ENCODE data around the gene CDH9.

CDH9 gene

DNA sequence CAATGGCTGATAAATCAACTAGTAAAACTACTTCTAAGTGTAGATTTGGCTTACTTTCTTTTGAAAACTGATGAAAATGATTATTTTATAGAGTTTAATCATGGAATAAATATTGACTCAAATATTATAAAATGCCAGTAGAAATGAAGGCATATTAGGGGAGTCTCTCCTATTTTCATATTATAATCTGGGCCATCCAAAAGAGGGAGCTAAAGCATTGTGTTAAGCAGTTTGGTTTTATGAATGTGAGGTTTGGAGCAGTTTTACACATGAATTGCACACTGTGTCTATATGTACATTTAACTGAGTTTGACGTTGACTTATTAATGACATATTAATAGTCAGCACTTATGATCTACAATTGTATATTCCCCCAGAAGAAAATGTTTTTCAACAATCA is 17.4 kb downstream of the CDH9 start:
- Histone ChIP-seq H3K27me3 (ENCODE audit: insufficient read depth, low read length, poor library complexity) (no peaks in the 10 kb centered on the region), H3K4me2 (ENCODE audit: insufficient read depth, low read length) (no peak overlapping the region), H4K20me1 (ENCODE audit: insufficient read depth, low read length) (no peaks in the 10 kb centered on the region), H3K4me1 (ENCODE audit: insufficient read depth, low read length) (no peaks in the 10 kb centered on the region), H3K27ac (ENCODE audit: low read length) (no peak overlapping the region), H3K4me3 (ENCODE audit: low read depth in 1 of 2, low read length in 2 of 2) (no peak overlapping the region), H2AFZ (ENCODE audit: low read depth, low read length) (no peak overlapping the region), H3K36me3 (ENCODE audit: insufficient read depth, low read length) (no peaks in the 10 kb centered on the region), H3K79me2 (ENCODE audit: insufficient read depth, low read length) (no peaks in the 10 kb centered on the region), H3K9ac (ENCODE audit: low read depth, low read length) (no peak overlapping the region), H3K9me3 (ENCODE audit: insufficient read depth, low read length, severe bottlenecking) (no peaks in the 10 kb centered on the region)
- TF ChIP-seq, protein P1, sequence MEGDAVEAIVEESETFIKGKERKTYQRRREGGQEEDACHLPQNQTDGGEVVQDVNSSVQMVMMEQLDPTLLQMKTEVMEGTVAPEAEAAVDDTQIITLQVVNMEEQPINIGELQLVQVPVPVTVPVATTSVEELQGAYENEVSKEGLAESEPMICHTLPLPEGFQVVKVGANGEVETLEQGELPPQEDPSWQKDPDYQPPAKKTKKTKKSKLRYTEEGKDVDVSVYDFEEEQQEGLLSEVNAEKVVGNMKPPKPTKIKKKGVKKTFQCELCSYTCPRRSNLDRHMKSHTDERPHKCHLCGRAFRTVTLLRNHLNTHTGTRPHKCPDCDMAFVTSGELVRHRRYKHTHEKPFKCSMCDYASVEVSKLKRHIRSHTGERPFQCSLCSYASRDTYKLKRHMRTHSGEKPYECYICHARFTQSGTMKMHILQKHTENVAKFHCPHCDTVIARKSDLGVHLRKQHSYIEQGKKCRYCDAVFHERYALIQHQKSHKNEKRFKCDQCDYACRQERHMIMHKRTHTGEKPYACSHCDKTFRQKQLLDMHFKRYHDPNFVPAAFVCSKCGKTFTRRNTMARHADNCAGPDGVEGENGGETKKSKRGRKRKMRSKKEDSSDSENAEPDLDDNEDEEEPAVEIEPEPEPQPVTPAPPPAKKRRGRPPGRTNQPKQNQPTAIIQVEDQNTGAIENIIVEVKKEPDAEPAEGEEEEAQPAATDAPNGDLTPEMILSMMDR (IDR thresholded peaks at IDR 0.05; ENCODE audit: borderline replicate concordance, extremely low read depth, low read length, poor library complexity, severe bottlenecking) = no peak
- no peak for TF ChIP-seq EZH2 (IDR thresholded peaks at IDR 0.05; ENCODE audit: borderline replicate concordance, low read depth, low read length, severe bottlenecking)
- ATAC-seq (ENCODE audit: insufficient read depth, low read depth) (no peak), DNase-seq (no peak)

DNA sequence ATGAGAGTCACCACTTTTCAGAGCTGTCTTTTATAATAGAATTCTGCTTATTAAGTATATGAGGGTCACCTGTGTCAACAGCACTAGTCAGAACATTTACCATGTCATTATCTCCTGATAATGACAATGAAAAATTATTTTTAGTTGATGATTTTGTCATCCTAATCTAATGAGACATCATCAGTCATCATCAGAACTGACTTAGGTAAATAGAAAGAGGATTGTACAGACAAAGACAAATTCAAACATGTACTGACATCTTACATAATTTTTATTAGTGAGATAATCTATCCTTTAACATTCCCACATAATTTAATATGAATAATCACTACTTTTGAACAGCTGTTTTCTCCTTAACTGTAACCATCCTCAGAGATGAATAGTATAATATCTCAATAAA is 22.6 kb downstream of the CDH9 start:
- TF ChIP-seq EZH2 (IDR thresholded peaks at IDR 0.05; ENCODE audit: borderline replicate concordance, low read depth, low read length, severe bottlenecking) = no peak
- H3K4me3 ChIP-seq (ENCODE audit: low read depth in 1 of 2, low read length in 2 of 2) = no peak overlapping the region
- H4K20me1 ChIP-seq (ENCODE audit: insufficient read depth, low read length) = no peaks in the 10 kb centered on the region
- no peak overlapping the region for H3K9ac ChIP-seq (ENCODE audit: low read depth, low read length)
- DNase-seq (no peak), ATAC-seq (ENCODE audit: insufficient read depth, low read depth) (no peak)
- no peaks in the 10 kb centered on the region for H3K4me1 ChIP-seq (ENCODE audit: insufficient read depth, low read length)
- H3K27ac ChIP-seq (ENCODE audit: low read length) = no peak overlapping the region
- H2AFZ ChIP-seq (ENCODE audit: low read depth, low read length) = no peak overlapping the region
- no peaks in the 10 kb centered on the region for H3K9me3 ChIP-seq (ENCODE audit: insufficient read depth, low read length, severe bottlenecking)
- H3K4me2 ChIP-seq (ENCODE audit: insufficient read depth, low read length) = no peak overlapping the region
- H3K79me2 ChIP-seq (ENCODE audit: insufficient read depth, low read length) = no peaks in the 10 kb centered on the region
- H3K27me3 ChIP-seq (ENCODE audit: insufficient read depth, low read length, poor library complexity) = no peaks in the 10 kb centered on the region
- H3K36me3 ChIP-seq (ENCODE audit: insufficient read depth, low read length) = no peaks in the 10 kb centered on the region

DNA sequence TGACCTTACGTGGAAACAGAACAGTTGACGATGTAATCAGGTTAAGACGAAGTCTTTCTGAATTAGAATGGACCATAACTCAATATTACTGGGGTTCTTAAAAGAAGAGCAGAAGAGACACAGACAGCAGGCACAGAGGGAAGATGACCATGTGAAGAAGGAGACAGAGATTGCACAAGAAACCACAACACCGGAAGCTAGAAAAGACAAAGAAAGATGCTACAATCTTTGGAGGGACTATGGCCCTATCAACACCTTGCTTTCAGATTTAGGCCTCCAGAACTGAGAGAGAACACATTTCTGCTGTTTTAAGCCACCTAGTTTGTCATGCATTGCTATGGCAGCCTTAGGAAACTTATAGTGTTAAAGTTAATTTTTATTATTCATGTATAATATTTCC is 27.1 kb downstream of the CDH9 start:
- TF ChIP-seq, protein P1 (IDR thresholded peaks at IDR 0.05; ENCODE audit: borderline replicate concordance, extremely low read depth, low read length, poor library complexity, severe bottlenecking) = no peak
- TF ChIP-seq EZH2 (IDR thresholded peaks at IDR 0.05; ENCODE audit: borderline replicate concordance, low read depth, low read length, severe bottlenecking) = no peak
- Histone ChIP-seq H3K79me2 (ENCODE audit: insufficient read depth, low read length) (no peaks in the 10 kb centered on the region), H3K4me3 (ENCODE audit: low read depth in 1 of 2, low read length in 2 of 2) (no peak overlapping the region), H3K9ac (ENCODE audit: low read depth, low read length) (no peak overlapping the region), H3K36me3 (ENCODE audit: insufficient read depth, low read length) (no peaks in the 10 kb centered on the region), H3K27ac (ENCODE audit: low read length) (no peak overlapping the region), H3K4me1 (ENCODE audit: insufficient read depth, low read length) (no peaks in the 10 kb centered on the region), H2AFZ (ENCODE audit: low read depth, low read length) (no peak overlapping the region), H3K4me2 (ENCODE audit: insufficient read depth, low read length) (no peak overlapping the region), H3K9me3 (ENCODE audit: insufficient read depth, low read length, severe bottlenecking) (no peaks in the 10 kb centered on the region), H3K27me3 (ENCODE audit: insufficient read depth, low read length, poor library complexity) (no peaks in the 10 kb centered on the region), H4K20me1 (ENCODE audit: insufficient read depth, low read length) (no peaks in the 10 kb centered on the region)
- DNase-seq (no peak), ATAC-seq (ENCODE audit: insufficient read depth, low read depth) (no peak)

DNA sequence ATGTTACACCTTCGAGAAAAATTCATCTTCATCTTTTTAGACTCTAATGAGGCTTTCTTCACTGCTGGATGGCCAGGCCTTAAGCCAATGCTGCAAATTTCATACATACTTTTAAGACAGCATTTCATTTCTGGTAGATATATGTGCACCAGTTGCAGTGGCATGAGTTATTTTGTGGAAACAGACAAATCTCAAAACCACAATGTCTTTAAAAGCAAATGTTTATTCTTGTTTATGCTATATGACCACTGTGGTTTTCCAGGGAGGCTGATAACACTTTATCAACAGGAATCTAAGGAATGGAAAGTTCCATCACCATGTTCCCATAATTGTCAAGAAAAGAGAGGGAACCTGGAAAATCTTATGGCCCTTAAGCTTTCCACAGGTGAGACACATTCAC is 27.7 kb downstream of the CDH9 start:
- ATAC-seq (ENCODE audit: insufficient read depth, low read depth) = no peak
- Histone ChIP-seq H3K36me3 (ENCODE audit: insufficient read depth, low read length) (no peaks in the 10 kb centered on the region), H3K27me3 (ENCODE audit: insufficient read depth, low read length, poor library complexity) (no peaks in the 10 kb centered on the region), H4K20me1 (ENCODE audit: insufficient read depth, low read length) (no peaks in the 10 kb centered on the region), H3K9ac (ENCODE audit: low read depth, low read length) (no peak overlapping the region), H3K79me2 (ENCODE audit: insufficient read depth, low read length) (no peaks in the 10 kb centered on the region), H3K9me3 (ENCODE audit: insufficient read depth, low read length, severe bottlenecking) (no peaks in the 10 kb centered on the region), H3K27ac (ENCODE audit: low read length) (no peak overlapping the region), H2AFZ (ENCODE audit: low read depth, low read length) (no peak overlapping the region), H3K4me2 (ENCODE audit: insufficient read depth, low read length) (no peak overlapping the region), H3K4me3 (ENCODE audit: low read depth in 1 of 2, low read length in 2 of 2) (no peak overlapping the region), H3K4me1 (ENCODE audit: insufficient read depth, low read length) (no peaks in the 10 kb centered on the region)
- DNase-seq = no peak
- TF ChIP-seq, protein P1 (IDR thresholded peaks at IDR 0.05; ENCODE audit: borderline replicate concordance, extremely low read depth, low read length, poor library complexity, severe bottlenecking) = no peak
- TF ChIP-seq EZH2 (IDR thresholded peaks at IDR 0.05; ENCODE audit: borderline replicate concordance, low read depth, low read length, severe bottlenecking) = no peak

Data from DND-41 (cell line).